ENCODE results near the gene RGMB. TPM values are rescaled to one million over a fixed set of nuclear protein-coding genes. Genes with fewer than 3 reads are reported as not detected.

The RGMB gene
- total RNA-seq, 1 experiment from 2014 or later: 19.3 TPM

GRCh38 chr5:98827588-98828284 lies 54.3 kb downstream of the RGMB start:
- Histone ChIP-seq H3K9me3 (ENCODE audit: control insufficient read depth, low read depth, low read length) (no peaks in the 10 kb centered on the region), H3K56ac (ENCODE audit: insufficient read length, low read depth, low read length) (no peak overlapping the region), H3K4me2 (ENCODE audit: insufficient read depth, insufficient read length, low read length) (no peak overlapping the region), H3K9ac (ENCODE audit: extremely low read depth, insufficient read length, low read length) (no peak overlapping the region), H2BK20ac (ENCODE audit: low read depth, low read length, poor library complexity, severe bottlenecking) (no peak overlapping the region), H2BK5ac (ENCODE audit: insufficient read length, low read length) (no peak overlapping the region), H4K5ac (ENCODE audit: insufficient read length, low read depth, low read length) (no peak overlapping the region), H3K14ac (ENCODE audit: insufficient read depth, low read length) (no peak overlapping the region), H3K23ac (ENCODE audit: insufficient read length, low read depth, low read length) (no peak overlapping the region), H2BK120ac (ENCODE audit: low read depth, low read length, poor library complexity, severe bottlenecking) (no peak overlapping the region), H2AK5ac (ENCODE audit: insufficient read length, low read length) (no peak overlapping the region), H3K27ac (ENCODE audit: insufficient read length, low read depth, low read length) (no peak overlapping the region), H3K4me1 (ENCODE audit: insufficient read depth, low read length) (no peaks in the 10 kb centered on the region), H2AFZ (ENCODE audit: low read length) (no peak overlapping the region), H4K91ac (ENCODE audit: insufficient read length, low read depth, low read length) (no peak overlapping the region), H3K23me2 (ENCODE audit: insufficient read length, low read depth, low read length, poor library complexity, severe bottlenecking) (no peaks in the 10 kb centered on the region), H2BK15ac (ENCODE audit: low read depth, low read length) (no peak overlapping the region), H3K18ac (ENCODE audit: insufficient read length, low read depth, low read length) (no peak overlapping the region), H3T11ph (ENCODE audit: low read length) (no peak overlapping the region), H2BK12ac (ENCODE audit: insufficient read length, low read depth, low read length) (no peak overlapping the region), H3K79me1 (ENCODE audit: insufficient read depth, low read depth, low read length, poor library complexity, severe bottlenecking) (no peaks in the 10 kb centered on the region), H4K8ac (replicated peaks; ENCODE audit: insufficient read length, low read depth, low read length) (no peak overlapping the region), H3K79me2 (ENCODE audit: insufficient read depth, low read length) (no peaks in the 10 kb centered on the region), H4K20me1 (ENCODE audit: control insufficient read depth, insufficient read depth, insufficient read length) (no peaks in the 10 kb centered on the region), H3K27me3 (ENCODE audit: insufficient read depth, low read length) (no peaks in the 10 kb centered on the region), H3K4ac (ENCODE audit: low read depth, low read length) (no peak overlapping the region)
- H3K4me1 Mint-ChIP-seq: peaks cover 0 to 4% of the 10 kb centered on the region in 2 experiments; a peak in 2 of 4 replicates
- TF ChIP-seq CTCF (conservative IDR thresholded peaks at IDR 0.05): no peak
- no peak for DNase-seq
- WGBS (ENCODE audit: extremely low coverage, insufficient read length, low lambda C conversion rate): no CpG with 5 or more reads among the region's 7 CpGs
- H3K36me3 Mint-ChIP-seq (ENCODE audit: insufficient read depth in 1 of 3, low read depth in 3 of 3): no peaks in the 10 kb centered on the region; a peak in 1 of 7 replicates
- H3K27me3 Mint-ChIP-seq (ENCODE audit: low read depth): no peaks in the 10 kb centered on the region
- H3K4me3 Mint-ChIP-seq: no peak overlapping the region
- no peaks in the 10 kb centered on the region; a peak in 1 of 5 replicates for H3K9me3 Mint-ChIP-seq
- H3K27ac Mint-ChIP-seq: peak overlapping the region in 1 of 3 experiments; percentile 21; a peak in 1 of 7 replicates
